Activated naive CD4-positive, alpha-beta T cell (primary cell): ENCODE results near the gene VGLL4.
"Not testable (repeated sequence)": the region's sequence is repeated elsewhere in the genome, so short reads cannot be mapped to it uniquely, and the experiment has no call there.

Experiments used
- DNase-seq, 4 experiments: peaks; one replicate each; lab custom pipeline; 2025; lab: John Stamatoyannopoulos, UW

Gene VGLL4

DNA sequence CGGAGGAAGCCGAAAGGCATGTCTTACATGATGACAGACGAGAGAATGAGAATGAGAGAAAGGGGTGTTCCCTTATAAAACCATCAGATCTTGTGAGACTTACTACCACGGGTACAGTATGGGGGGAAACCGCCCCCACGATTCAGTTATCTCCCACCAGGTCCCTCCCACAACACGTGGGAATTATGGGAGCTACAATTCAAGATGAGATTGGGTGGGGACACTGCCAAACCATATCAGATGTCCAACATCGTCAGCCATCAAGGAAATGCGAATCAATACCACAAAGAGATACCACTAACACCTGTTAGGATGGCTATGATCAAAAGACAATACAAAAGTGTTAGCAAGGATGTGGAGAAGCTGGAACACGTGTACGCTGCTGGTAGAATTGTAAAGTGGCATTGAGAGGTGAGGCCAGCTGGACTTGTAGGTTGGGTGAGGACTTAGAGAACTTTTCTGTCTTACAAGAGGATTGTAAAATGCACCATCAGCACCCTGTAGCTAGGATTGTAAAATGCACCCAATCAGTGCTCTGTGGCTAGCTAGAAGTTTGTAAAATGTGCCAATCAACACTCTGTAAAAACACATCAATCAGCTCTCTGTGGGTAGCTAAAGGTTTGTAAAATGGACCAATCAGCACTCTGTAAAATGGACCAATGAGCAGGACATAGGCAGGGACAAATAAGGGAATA lies 37.5 kb downstream of the VGLL4 start:
- DNase-seq = no peak

DNA sequence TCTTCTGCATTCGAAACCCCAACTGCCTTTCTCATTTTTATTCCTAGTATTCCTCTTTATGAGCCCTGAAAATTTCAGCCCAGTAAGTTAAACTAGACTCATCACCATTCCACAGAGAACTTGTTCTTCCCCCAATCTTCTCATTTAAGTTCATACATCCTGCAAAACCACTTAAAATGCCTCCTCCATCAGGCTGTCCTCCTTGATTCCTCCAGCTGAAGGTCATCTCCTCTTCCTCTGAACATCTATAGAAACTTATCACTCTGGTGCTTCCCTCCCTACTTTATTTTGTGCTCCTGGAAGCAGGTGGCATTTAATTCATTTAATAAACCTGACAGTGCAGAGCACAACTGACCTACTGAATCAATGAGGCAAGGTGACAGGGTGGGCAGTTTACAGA lies 38.3 kb downstream of the VGLL4 start:
- DNase-seq = no peak

DNA sequence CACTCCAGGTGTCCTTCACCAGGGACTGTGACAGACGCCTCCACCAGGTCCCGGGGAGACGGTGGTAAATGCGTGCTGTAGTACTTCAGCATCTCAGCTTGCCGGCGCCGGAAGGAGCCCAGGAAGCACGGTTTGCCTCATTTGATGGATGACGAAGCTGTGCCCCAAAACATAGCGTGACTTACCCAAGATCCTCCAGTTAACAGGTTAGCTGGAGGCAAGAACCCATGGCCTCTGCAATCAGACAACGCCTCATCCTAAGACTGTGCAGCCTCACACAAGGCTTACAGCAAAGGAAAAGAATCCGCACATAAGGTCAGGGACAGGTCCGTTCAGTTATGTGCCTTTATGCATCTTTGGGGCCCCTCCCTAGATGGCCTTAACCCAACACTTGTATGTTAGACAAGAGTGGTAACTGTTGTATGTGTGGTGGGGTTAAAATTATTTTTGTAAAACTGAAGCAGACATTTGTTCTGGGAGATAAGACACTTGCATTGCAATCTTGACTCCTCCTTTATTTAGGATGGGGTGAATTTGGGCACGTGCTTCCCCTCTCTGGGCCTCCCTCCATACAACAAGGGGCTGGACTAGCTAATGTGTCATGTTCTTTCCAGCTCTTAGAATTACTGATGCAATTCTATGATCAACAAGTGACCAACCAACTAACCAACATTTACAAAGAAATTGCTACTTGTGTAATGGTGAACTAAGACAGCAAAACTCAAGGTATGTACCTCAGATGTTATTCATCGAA lies 39.4 kb downstream of the VGLL4 start:
- DNase-seq = no peak

DNA sequence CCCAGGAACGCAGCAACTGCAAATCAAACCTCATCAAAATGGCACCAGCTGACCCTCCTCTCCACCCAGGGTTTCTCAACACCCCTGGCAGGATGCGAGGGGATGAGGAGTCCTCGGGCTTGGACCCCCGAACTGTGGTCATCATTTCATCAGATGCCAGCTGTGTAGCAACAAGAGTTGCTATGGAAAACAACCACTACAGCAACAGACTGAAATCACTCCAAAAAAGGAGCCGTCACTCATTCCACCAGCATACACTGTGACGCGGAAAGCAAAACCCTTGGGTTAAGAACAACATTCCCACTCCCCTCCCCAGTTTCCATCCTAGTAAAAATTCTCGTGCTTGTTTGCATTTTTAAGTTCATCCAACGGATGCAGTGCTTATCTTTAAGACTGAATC lies 40.1 kb downstream of the VGLL4 start:
- no peak for DNase-seq

DNA sequence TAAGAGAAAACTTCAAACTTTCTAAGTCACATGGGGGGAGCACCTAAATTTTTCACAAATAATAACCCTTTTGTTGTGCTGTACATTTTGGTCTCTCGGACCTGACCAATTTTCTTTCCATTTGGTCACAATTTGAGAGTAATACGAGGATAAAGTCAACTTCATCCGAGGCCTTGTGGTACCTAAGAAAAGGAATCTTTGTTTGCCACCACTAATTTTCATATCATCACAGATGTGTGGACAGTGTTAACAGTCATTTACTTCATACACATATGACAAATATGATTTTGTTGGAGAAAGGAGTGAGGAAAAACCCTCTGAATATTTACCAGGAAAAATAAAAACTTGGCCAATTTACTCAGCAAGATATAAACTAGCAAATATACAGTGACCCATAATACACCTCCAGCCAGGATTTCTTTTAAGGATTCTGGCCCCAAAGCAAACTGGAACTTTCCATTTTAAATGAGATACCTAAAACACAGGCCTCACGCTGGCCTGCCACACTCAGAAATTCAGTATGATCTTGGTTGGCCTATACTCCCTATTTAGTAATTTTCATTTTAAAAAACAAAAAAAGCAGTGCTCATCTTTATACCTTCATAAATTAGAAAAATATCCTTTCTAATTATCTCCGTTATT lies 40.7 kb downstream of the VGLL4 start:
- DNase-seq = no peak

DNA sequence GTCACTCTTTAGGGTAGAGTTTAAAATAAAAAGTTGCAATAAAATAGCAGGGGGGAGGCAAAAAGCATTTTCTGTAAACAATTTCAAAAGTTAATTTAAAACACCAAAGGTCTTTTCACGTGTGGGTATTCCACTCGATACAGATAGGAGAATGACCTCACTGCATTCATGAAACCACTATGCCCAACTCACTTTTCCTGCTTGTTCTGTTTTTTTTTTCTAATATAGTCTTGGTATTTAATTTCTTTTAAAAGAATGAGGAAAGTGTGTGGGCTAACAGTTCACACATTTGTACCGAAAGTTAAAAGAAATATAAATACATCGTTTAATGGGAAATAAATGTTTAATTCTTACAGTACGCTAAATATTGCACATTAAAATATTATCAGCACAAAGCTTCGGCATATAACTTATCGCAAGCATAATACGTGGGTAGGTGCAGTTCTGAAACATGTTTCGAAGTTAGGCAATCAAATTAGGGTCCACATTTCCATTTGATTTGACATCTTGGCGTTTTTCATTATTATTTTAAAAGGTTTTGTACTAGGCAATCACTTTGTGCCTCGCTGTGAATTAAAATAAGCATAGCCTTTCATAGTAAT lies 41.4 kb downstream of the VGLL4 start:
- no peak for DNase-seq

DNA sequence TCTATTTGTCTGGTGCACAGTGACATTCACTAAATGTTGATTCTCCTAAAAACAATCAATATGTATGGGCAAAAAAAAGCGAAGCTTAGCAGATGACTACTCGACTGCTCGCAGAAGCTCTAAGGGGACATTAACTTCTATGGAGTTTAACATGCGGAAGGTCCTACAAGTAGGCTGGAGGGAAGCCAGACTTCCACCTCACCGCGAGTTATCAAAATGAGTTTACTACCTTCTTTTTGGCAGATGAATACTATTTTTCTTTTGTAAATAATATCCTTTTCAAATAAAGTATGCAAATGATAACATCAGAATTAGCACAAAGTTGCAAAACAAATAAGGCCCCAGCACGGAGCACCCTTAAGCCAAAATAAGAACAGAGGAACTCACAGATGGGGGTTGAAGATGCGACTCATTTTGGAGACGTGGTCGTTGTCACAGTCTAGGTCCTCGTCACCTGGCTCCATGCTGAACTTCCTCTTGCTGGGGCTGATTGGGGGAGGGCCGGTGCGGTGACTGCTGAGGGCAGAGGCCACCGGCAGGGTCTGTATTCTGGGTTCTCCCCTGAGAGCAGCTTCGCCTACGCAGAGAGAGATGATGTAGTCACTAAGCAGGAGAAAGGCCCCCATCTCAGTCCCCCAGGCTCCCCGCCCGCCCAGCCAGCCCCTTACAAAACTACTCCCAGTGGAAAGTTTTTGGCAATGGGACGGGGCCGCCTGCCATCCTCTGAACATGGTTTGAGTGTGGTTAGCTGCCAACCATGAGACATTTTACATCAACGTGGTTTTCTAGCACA lies 42.1 kb downstream of the VGLL4 start:
- DNase-seq = no peak

DNA sequence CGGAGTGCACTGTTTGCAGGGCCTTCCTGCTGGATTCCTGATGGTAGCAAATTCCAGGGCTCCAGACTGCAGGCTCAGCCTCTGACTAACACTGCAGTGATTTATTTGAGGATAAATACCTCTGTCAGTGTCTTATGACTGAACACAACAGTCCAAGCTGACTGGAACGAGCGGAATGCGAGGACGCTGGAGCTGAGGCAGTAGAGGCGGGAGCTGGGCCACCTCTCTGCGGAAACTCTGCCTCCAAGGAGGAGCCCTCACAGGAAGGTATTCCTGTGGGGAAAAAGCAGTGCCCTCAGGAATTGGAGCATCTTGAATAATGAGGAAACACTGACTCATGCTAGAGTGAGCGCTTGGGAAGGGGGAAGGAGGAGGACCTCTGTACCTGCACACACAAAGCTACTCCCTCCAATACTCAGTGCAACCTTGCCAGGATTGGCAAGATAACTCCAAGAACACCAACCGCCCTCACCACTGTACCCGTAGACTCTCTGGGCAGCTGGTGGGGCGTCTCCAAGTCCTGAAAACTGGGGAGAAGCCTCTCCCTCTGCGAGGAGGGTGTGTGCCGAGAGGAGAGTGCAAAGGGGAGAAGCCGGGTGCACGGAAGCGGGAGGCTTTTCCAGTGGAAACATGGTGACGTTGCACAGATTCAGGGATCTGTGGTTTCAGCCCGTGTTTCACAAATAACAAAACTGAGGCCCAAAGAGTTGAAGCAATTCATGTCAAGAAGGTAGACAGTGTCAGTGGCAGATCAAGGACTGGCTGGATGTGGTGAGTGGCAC lies 43.0 kb downstream of the VGLL4 start:
- no peak for DNase-seq

DNA sequence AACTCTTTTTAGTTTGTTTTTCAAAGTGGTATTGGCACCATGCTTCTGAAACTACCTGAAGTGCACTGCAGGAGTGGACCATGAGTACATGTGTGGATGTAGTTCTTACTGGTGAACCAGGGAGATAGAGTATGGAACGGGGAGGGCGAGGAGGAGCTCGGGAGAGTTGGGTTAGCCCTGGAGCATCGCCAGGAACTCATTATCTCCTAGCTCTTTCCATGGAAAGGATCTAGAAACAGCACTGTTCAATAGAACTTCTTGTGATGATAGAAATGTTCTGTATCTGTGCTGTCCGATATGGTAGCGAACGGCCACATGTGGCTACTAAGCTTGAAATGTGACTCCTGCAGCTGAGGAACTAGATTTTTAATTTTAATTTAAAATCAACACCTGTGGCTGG lies 47.3 kb downstream of the VGLL4 start:
- DNase-seq = no peak

DNA sequence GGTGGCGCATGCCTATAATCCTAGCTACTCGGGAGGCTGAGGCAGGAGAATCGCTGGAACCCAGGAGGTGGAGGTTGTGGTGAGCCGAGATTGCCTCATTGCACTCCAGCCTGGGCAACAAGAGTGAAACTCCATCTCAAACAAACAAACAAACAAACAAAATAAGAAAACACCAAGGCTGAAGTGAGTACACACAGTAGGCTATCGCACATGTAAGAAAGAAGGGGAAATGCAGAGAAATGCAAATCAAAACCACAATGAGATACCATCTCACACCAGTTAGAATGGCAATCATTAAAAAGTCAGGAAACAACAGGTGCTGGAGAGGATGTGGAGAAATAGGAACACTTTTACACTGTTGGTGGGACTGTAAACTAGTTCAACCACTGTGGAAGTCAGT lies 48.7 kb downstream of the VGLL4 start:
- not testable (repeated sequence) for DNase-seq

DNA sequence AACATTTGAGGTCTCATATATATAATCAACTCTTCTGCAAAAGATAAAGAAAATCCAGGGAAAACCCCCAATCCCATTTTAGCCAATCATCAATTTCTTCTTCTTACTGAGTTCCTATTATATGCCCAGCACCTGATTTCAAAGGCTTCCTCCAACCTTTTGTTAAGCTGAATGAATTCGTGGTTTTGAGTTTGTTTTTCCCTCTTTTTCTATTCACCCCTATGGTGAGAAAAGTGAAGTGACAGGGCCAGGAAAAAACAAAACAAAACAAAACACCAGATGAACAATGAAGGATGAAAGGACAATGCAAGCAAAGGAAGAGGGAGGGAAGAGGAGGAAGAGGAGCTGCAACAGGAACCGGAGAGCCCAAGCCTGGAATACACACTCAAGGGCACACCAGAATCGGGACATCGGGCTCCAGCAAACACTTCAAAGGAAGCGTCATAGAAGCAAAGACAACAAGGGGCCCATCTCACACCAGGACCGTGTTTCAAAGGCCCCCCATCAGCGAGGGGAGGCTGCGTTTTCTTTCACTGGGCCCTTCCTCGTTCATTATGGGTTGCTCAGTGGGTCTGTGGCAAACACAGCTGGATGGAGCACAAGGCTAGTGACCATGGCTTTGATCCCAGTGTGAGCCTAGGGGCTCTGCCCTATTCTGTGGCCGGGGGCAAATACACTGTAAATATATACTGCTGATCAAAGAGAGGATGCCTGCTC lies 50.2 kb downstream of the VGLL4 start:
- no peak for DNase-seq

DNA sequence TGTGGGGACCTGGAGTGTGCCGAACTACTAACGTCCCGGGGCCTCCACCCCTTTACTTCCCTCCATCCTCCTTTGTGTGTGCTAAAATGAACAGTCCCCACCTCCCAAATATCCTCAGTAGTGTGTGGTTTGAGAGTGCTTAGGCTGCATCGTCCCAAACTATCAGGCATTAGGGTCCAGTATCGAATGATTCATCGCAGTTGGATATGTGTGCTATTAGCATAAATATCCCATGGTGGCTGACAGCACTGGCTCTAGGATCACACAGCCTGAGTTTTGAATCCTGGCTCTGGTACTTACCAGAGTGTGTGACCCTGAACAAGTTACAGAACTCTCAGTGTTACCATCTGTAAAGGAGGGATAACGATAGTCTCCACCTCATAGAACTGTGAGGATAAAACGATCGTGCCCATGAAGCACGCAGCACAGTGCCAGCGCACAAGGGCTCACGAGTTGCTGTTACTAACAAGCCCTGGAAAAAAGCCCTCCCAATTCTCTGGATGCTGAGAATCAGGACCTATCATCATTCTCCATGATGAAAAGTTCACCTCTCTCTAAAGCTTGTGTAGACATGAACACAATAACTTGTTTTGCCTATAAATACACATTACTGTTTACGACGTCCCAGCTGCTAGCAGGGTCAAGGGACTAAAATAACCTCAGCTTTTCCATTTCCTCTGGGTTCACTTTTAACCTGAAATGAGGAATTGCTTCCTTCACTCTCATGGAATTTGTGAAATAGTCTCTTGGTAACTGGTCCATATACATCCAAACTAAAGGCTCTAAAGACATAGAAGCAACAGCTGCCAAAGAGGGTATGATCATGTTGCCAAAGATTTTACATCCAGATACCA lies 51.0 kb downstream of the VGLL4 start:
- DNase-seq = no peak

DNA sequence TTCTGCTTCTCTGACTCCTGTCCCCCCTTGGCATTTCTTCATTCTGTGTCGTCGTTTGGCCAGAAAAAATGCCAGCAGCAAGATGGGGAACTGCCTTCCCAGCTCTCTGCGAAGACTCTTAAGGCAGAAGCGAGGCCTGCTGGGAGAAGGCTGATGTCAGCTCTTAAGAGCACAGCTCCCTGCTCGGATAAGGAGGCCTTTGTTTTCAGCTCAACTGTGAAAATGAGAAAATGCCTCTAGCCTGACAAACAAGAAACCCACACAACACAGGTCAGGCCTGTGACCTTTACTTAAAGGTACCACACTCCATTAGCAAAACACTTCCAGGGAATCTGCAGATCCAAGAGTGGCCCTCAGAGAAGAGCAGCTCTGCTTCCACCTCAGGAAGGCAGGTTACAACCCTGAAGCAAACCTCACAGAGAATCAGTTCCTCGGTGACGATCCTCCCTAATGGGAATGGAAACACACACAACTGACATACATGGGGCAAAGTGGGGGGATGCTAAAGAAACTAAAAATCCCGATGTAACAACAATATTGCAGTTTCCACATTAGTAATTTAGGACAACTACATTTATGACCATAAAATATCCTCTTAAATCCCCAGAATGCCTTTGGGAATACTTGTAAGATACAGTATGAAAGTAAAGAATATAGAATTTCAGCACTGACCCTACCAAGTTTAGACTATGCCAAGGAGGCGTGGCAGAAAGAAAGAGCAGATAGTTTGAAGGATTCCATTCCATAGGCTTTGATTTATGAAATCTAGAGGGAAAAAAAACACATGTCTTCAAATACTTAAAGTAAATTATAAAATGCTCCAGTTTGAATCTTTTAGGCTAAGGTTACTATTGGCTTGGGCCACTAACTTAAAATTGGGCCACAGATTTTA lies 52.1 kb downstream of the VGLL4 start:
- no peak for DNase-seq

DNA sequence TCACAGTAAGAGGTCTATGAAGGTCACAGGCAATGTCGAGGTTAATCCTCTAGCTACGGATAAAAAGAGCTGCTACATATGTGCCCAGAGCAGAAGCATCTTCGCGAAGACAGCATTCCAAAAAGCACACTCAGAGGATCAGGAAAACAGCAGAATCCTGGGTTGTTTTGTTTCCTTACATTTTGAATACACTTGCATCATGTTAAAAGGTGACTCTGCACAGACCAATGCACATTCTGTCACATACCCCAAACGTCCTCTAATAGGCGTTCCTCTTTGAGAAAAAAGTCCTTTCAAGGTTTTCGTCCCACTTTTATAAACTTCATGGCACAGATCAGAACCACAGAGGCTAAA lies 52.7 kb downstream of the VGLL4 start:
- DNase-seq = no peak

DNA sequence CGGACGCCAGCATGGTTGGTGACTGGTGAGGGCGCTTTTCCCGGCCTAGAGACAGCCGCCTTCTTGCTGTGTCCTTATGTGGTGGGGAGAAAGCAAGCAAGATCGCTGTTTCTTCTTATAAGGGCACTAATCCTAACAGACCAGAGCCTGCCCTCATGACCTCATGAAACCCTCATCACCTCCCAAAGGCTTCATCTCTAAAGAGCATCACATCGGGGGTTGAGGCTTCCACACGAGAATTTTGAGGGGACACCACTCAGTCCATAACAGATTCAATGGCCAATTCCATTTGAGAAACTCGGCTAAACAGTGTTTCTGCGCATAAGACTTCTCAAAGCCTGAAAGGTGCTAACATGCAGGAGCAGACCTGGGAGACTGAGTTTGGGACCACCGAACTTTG lies 54.0 kb downstream of the VGLL4 start:
- no peak for DNase-seq

DNA sequence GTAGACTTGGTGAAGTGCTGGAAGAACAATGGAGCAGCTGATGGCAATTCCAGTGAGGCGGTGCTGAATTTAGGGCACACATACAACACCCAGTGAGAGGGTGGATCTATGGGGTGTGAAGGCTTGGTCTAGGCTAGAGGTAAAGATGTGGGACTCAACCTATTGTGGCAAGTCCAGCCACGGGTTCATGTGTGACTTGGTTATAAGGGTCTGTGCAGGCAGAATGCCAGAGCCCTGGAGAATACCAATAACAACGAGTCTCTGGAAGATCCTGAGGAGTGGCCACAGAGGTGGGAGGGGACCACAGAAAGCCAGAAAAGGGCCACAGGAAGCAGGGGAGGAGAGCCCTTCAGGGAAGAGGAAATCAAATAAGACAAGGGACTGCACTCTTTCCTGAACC lies 55.0 kb downstream of the VGLL4 start:
- no peak for DNase-seq

DNA sequence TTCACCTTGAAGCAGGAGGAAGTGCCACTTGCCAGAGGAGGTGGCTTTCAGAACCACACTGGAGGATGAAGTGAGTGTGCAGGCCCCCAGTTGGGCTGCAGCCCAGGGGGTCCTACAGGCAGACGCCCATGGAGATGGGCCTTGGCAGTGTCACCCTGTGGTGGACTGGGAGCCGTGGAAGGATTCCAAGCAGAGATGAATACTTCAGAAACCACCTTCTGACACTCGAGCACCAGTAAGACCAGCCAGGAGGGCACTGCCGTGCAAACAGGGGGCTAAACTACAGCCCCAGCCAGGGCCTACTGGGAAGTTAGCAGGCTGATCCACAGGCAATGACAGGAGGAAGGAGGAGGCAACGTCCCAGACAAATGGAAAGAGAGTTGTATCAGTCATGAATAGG lies 55.4 kb downstream of the VGLL4 start:
- DNase-seq = no peak

DNA sequence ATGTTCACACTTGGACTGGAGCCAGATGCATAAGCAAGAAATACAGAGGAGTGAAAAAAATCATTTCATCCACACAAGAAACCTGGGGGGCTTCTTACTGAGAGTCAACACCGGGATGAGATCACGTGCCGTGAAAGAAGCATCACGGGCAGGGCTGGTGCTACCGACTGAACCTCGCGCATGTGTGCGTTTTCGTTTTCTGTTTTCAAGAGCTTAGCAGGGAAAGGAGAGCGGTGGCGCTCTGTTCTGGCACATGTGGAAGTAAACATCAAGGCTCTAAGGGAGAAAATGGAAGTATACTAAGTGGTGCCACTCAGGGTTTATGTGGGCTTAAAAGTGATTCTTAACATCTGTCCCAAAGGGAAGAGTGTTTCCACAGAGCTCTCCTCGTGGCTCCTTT lies 55.9 kb downstream of the VGLL4 start:
- no peak for DNase-seq

DNA sequence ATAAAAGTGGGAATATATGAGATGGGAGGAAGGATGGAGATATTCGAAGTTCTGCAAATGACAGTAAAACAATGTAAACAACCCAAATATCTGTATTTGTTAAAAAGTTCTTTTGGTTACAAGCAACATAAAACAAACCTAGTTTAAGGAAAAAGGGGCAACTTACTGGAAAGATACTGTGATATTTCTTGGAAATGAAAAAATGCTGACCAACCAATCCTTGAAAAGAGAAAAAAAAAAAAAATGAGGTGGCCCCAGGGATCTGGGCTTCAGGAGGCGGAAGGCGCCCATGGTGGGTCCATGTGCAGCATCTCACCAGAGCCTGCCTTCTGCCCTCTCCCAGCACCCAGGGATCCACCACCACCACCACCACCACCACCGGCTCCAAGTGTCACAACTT lies 59.1 kb downstream of the VGLL4 start:
- DNase-seq = no peak
